ENCODE results near the gene PCSK9. TPM values are rescaled to one million over a fixed set of nuclear protein-coding genes. Genes with fewer than 3 reads are reported as not detected.

The PCSK9 gene
- total RNA-seq, 2 donors from 2014 or later: 48.9 to 61.2 TPM

DNA sequence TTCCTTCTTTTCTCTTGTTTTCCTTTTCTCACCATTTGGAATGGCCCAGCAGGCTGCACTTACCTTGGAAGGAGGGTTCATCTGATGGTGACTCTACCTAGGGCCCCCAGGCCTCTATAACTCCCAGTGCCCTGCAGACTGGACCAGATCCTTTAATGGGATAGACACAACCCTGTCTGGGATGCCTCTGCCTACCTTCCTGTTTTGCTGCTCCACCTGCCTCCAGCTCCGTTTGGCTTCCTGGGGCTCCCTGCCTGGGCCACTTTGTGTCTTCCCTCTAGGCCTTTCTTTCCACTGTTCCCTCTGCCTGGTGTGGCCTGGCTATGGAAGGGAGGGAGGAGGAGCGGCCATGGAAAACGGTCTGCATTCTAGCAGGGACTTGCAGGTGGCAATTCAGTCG lies 7.5 kb downstream of the PCSK9 start:
- Histone ChIP-seq H3K27ac (no peak overlapping the region), H3K4me3 (no peak overlapping the region), H3K27me3 (no peaks in the 10 kb centered on the region), H3K9ac (ENCODE audit: low read depth in 2 of 2, low read length in 2 of 2) (no peak overlapping the region), H3K36me3 (no peaks in the 10 kb centered on the region), H3K4me1 (no peaks in the 10 kb centered on the region), H3K9me3 (no peaks in the 10 kb centered on the region)
- intact Hi-C loops (cut with DNase I): no loop called here
- DNase-seq: no peak
- TF ChIP-seq, protein P1, sequence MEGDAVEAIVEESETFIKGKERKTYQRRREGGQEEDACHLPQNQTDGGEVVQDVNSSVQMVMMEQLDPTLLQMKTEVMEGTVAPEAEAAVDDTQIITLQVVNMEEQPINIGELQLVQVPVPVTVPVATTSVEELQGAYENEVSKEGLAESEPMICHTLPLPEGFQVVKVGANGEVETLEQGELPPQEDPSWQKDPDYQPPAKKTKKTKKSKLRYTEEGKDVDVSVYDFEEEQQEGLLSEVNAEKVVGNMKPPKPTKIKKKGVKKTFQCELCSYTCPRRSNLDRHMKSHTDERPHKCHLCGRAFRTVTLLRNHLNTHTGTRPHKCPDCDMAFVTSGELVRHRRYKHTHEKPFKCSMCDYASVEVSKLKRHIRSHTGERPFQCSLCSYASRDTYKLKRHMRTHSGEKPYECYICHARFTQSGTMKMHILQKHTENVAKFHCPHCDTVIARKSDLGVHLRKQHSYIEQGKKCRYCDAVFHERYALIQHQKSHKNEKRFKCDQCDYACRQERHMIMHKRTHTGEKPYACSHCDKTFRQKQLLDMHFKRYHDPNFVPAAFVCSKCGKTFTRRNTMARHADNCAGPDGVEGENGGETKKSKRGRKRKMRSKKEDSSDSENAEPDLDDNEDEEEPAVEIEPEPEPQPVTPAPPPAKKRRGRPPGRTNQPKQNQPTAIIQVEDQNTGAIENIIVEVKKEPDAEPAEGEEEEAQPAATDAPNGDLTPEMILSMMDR (IDR thresholded peaks at IDR 0.05): no peak

DNA sequence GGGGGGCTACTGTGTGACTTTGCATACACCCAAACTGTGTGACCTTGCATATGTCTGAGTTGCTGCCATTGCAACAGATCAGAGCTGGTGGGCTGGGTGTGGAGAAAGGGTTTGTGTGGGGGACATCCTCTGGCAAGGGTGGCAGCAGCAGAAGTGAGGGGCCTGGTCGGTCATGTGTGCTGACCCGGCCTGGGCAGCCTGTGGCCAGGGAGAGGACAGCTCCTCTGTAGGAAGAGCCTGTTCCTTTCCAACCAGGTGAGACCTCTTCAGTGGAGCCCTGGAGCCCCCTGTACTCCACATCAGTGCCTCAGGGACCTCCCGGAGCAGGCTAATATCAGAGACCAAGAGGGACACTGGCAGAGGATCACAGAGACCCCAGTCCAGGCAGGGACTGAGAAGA lies 8.3 kb downstream of the PCSK9 start:
- no peaks in the 10 kb centered on the region for H3K36me3 ChIP-seq
- TF ChIP-seq, protein P1 (IDR thresholded peaks at IDR 0.05): no peak
- H3K27ac ChIP-seq: no peak overlapping the region
- no peaks in the 10 kb centered on the region for H3K4me1 ChIP-seq
- H3K9me3 ChIP-seq: no peaks in the 10 kb centered on the region
- intact Hi-C loops (cut with DNase I): no loop called here
- H3K27me3 ChIP-seq: no peaks in the 10 kb centered on the region
- H3K9ac ChIP-seq (ENCODE audit: low read depth in 2 of 2, low read length in 2 of 2): no peak overlapping the region
- DNase-seq: no peak
- no peak overlapping the region for H3K4me3 ChIP-seq

DNA sequence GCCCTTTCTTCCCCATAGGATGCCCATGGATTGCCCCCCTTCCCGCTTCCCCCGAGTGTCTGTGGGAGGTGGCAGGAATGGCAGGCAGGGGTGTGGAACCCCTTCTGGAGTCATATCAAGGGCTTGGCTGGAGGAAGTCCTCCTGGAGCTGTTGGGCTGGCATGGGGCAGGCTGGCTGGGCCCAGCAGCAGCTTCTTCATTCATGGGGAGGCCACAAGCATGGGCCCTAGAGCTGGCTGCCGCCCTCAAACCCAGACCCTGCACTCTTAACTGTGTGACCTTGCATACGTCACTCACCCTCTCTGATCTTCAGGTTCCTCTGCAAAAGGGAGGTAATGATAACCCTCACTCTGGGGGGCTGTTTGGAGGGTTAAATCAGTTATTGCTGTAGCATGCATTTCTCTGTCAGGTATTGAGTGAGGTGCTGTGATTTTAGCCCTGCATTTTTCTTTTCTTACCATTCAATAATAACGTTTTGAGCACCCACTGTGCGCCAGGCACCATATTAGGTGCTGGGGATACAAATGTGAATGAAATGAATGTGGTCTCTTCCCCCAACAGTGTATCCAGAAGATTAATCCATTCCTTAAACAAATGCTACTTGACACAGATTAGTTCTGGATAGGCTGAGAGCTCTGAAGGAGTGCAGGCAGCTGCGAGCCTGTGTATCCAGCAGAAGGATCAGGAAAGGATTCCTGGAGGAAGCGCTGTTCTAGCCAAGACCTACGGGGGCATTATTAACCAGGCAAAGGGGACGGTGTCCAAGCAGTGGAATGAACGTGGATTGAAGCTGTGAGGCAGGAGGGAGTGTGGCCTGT lies 9.3 kb downstream of the PCSK9 start:
- no peak overlapping the region for H3K9ac ChIP-seq (ENCODE audit: low read depth in 2 of 2, low read length in 2 of 2)
- TF ChIP-seq, protein P1 (IDR thresholded peaks at IDR 0.05): no peak
- DNase-seq: no peak

DNA sequence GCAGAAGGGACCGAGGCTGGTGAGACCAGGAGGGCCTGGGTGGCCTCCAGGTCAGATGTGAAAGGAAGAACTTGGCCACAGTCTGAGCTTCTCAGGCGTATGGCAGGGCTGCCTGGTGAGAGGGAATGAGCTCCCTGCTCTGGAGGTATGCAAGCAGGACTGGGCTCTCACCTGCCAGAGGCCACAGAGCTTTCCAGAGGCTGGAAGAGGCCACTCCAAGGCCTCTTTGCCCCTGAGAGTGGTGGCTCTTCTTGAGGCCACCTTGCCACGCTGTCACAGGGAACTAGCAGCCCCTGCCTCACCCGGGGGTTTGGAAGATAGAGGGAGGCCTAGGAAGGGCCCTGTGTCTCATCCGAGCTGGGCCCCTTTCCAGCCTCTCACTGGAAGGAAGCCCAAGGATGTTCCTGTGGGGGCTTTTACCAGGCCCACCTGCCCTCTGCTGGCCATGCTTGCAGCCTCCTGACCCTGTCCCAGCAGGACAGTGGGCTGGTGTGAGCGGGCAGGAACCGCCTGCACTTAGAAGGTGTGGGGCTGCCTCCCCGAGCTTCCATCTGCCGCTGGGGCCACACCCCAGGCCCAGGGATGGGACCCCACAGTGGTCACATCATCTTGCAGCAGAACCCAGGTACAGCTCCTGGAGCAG lies 10.0 kb downstream of the PCSK9 start:
- DNase-seq: no peak
- Histone ChIP-seq H3K4me3 (no peak overlapping the region), H3K4me1 (no peaks in the 10 kb centered on the region), H3K9me3 (no peaks in the 10 kb centered on the region), H3K36me3 (no peaks in the 10 kb centered on the region), H3K27ac (no peak overlapping the region), H3K9ac (ENCODE audit: low read depth in 2 of 2, low read length in 2 of 2) (no peak overlapping the region), H3K27me3 (no peaks in the 10 kb centered on the region)
- TF ChIP-seq, protein P1 (IDR thresholded peaks at IDR 0.05): no peak
- intact Hi-C loops (cut with DNase I): no loop called here

More for the DNA sequence above, 9.3 kb downstream of the PCSK9 start:
- no peaks in the 10 kb centered on the region for H3K27me3 ChIP-seq
- H3K27ac ChIP-seq: no peak overlapping the region
- no peaks in the 10 kb centered on the region for H3K36me3 ChIP-seq
- no peak overlapping the region for H3K4me3 ChIP-seq
- no peaks in the 10 kb centered on the region for H3K4me1 ChIP-seq
- intact Hi-C loops (cut with DNase I): no loop called here
- H3K9me3 ChIP-seq: no peaks in the 10 kb centered on the region

DNA sequence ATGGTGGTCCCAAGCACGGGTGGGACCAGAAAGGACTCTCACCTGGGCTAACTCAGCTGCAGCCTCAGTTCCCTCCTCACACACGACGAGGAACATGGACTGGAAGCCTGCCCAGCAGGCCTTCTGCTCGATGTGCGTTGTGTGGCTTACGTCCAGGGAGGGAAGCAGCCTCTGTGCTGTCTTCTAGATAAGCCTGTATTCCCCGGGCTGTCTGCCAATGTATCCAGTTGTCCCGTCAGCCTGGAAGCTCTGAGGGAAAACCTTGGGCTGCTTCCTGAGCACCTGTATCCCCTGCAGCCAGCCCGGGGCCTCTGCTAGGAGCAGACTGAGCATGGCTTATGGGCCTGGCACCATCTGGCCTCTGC lies 10.5 kb downstream of the PCSK9 start:
- DNase-seq: no peak
- H3K27me3 ChIP-seq: no peaks in the 10 kb centered on the region
- TF ChIP-seq, protein P1 (IDR thresholded peaks at IDR 0.05): no peak
- H3K27ac ChIP-seq: no peak overlapping the region
- no peak overlapping the region for H3K9ac ChIP-seq (ENCODE audit: low read depth in 2 of 2, low read length in 2 of 2)
- intact Hi-C loops (cut with DNase I): no loop called here
- no peaks in the 10 kb centered on the region for H3K9me3 ChIP-seq
- H3K36me3 ChIP-seq: no peaks in the 10 kb centered on the region
- H3K4me3 ChIP-seq: no peak overlapping the region
- H3K4me1 ChIP-seq: no peaks in the 10 kb centered on the region

Measured in colonic mucosa (tissue), 4 donors.